GM18870 (cell line): ENCODE data around the gene ELANE.
"Not testable (repeated sequence)": the region's sequence is repeated elsewhere in the genome, so short reads cannot be mapped to it uniquely, and the experiment has no call there.

Experiments used
- ATAC-seq: cut with Tn5 transposase; IDR thresholded peaks from one replicate; pipeline ENCODE4 v1.9.1; 2021; ENCODE audit warnings: moderate library complexity; ENCODE audit not compliant: unreplicated experiment

The ELANE gene

GRCh38 chr19:813219-814151 lies 38.6 kb upstream of the ELANE start:
- ATAC-seq = no peak

GRCh38 chr19:814152-815078 lies 37.7 kb upstream of the ELANE start:
- ATAC-seq = no peak

- ATAC-seq = no peak
These were observed 36.9 kb upstream of the ELANE start for GRCh38 chr19:815079-815774.

GRCh38 chr19:815775-816499 lies 36.2 kb upstream of the ELANE start:
- no peak for ATAC-seq

GRCh38 chr19:816500-816857 lies 35.6 kb upstream of the ELANE start:
- no peak for ATAC-seq

- not testable (repeated sequence) for ATAC-seq
These were observed 31.9 kb upstream of the ELANE start for GRCh38 chr19:820212-820611.

- no peak for ATAC-seq
These were observed 30.8 kb upstream of the ELANE start for GRCh38 chr19:821231-821824.

GRCh38 chr19:821825-822503 lies 30.1 kb upstream of the ELANE start, which contains the start of gene PLPPR3:
TSS of gene PLPPR3 (minus strand) at chr19:821955. CDS start at chr19:821559, 396 bp downstream.
- ATAC-seq = no peak

- no peak for ATAC-seq
These were observed 28.5 kb upstream of the ELANE start for GRCh38 chr19:823565-824121.

- no peak for ATAC-seq
These were observed 27.2 kb upstream of the ELANE start for GRCh38 chr19:824885-825284.

GRCh38 chr19:825897-826644 lies 26.0 kb upstream of the ELANE start:
- ATAC-seq = no peak

GRCh38 chr19:827314-827709 lies 24.8 kb upstream of the ELANE start:
- ATAC-seq = no peak

GRCh38 chr19:827710-828321 lies 24.3 kb upstream of the ELANE start, which contains the start of gene AZU1:
TSS of gene AZU1 (plus strand) at chr19:827837. CDS start at chr19:827847, 10 bp downstream.
- ATAC-seq = no peak

- ATAC-seq = no peak
These were observed 22.9 kb upstream of the ELANE start for GRCh38 chr19:829129-829758.

- ATAC-seq = no peak
These were observed 20.4 kb upstream of the ELANE start for GRCh38 chr19:831407-832369.

- no peak for ATAC-seq
These were observed 17.9 kb upstream of the ELANE start for GRCh38 chr19:834216-834615.
